Liver (tissue), 3 donors: ENCODE results near the gene XYLT2.

ENCODE experiments used
- CTCF ChIP-seq: fragments of 150-350 bp; IDR thresholded peaks from 2 replicates; pipeline ENCODE4 v1.5.1; 2017; ENCODE audit warnings: improper control_type of control experiment, low read depth, low read length; ENCODE audit not compliant: missing input control
- GABPA ChIP-seq, 2 donors: IDR thresholded peaks in 1 of 2; conservative IDR thresholded peaks in 1 of 2; 2 replicates each; pipeline ENCODE4 v1.6.1; 2016; ENCODE audit warnings: antibody characterized with exemption in 2 of 2, mild to moderate bottlenecking in 1 of 2, moderate library complexity in 1 of 2
- JUND ChIP-seq, 2 donors: IDR thresholded peaks; 2 replicates each; pipeline ENCODE4 v1.6.1; 2016; ENCODE audit warnings: antibody characterized with exemption in 2 of 2
- TAF1 ChIP-seq: conservative IDR thresholded peaks from 2 replicates; pipeline ENCODE4 v1.6.1; 2016; ENCODE audit warnings: antibody characterized with exemption, mild to moderate bottlenecking
- donor health status: healthy.
- donor health status: healthy.

- TF ChIP-seq CTCF (no peak), GABPA (IDR thresholded peaks at IDR 0.05 in 1 of 2, conservative IDR thresholded peaks at IDR 0.05 in 1 of 2) (no peak), JUND (IDR thresholded peaks at IDR 0.05) (no peak), TAF1 (no peak)
Observed at GRCh38 chr17:50307654-50308053, 38.3 kb upstream of the XYLT2 start.
